Measurements from ENCODE around the gene URB1.

DNA sequence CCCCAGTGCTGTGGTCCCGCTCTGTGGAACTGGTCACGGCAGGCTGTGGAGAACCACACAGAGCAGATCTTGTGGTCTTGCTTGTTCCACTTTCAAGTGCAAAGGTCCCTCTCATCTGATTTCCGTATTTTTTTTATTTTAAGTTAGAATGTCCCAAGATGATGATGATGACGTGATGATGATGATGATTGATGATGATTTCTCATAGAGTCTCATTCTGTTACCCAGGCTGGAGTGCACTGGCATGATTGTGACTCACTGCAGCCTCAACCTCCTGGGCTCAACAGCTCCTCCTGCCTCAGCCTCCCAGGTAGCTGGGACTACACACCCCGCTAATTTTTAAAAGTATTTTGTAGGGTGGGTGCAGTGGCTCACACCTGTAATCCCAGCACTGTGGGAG, 31.9 kb upstream of the URB1 start:
- TF ChIP-seq TAF1 (IDR thresholded peaks at IDR 0.05; ENCODE audit: low read depth, low read length) (no peak), PAX5 (IDR thresholded peaks at IDR 0.05; ENCODE audit: insufficient read depth, low read length, severe bottlenecking) (no peak), POLR2A (IDR thresholded peaks at IDR 0.05; ENCODE audit: low read depth, low read length) (no peak), POLR2AphosphoS5 (IDR thresholded peaks at IDR 0.05; ENCODE audit: low read depth, low read length) (no peak), POU2F2 (IDR thresholded peaks at IDR 0.05; ENCODE audit: low read depth, low read length) (no peak)
